ENCODE results near the gene UQCRQ. TPM values are rescaled to one million over a fixed set of nuclear protein-coding genes. Genes with fewer than 3 reads are reported as not detected.

UQCRQ gene
- total RNA-seq, 2 donors from 2014 or later, result 55.3 to 84.4 TPM

DNA sequence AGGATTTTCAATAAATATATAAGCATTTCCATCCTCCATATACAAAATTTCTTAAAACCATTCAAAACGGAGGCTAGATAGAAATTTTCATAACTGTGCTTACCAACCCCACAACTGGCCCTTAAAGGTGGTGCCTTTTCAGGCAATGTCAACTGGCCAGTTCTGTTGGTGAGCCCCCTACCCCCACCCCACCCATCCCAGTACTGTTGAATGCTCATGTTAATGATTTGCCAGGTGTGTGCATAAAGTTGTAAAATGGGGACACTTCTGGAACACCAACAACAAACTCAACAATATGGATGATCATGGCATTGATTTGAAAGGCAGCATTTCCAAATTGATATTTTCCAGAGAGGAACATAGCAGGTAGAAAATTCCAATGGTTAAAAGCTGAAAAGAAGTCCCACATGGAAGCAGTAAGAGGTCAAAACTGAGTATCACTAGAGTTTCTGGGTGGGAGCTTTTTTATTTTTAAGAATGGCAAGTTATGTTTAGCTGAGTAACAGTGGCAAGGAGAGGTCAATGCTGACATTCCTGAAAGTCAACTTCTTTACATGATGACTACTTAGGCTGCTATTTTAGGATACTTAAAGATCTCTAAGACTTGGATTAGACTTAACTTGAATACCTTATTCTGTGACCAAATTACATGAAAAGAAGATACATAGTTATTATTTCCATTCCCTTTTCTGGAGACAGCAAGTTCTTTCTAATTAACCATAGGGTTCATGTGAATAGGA is 9.7 kb downstream of the UQCRQ start:
- no peak for TF ChIP-seq POLR2A (IDR thresholded peaks at IDR 0.05)
- TF ChIP-seq, protein P1, sequence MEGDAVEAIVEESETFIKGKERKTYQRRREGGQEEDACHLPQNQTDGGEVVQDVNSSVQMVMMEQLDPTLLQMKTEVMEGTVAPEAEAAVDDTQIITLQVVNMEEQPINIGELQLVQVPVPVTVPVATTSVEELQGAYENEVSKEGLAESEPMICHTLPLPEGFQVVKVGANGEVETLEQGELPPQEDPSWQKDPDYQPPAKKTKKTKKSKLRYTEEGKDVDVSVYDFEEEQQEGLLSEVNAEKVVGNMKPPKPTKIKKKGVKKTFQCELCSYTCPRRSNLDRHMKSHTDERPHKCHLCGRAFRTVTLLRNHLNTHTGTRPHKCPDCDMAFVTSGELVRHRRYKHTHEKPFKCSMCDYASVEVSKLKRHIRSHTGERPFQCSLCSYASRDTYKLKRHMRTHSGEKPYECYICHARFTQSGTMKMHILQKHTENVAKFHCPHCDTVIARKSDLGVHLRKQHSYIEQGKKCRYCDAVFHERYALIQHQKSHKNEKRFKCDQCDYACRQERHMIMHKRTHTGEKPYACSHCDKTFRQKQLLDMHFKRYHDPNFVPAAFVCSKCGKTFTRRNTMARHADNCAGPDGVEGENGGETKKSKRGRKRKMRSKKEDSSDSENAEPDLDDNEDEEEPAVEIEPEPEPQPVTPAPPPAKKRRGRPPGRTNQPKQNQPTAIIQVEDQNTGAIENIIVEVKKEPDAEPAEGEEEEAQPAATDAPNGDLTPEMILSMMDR (IDR thresholded peaks at IDR 0.05), result no peak
- Histone ChIP-seq H3K27ac (peak overlapping the region in 1 of 4 donors; percentile 3), H3K9me3 (no peaks in the 10 kb centered on the region), H3K27me3 (no peaks in the 10 kb centered on the region), H3K36me3 (replicated peaks in 1 of 2; ENCODE audit: insufficient read depth in 1 of 2, low read depth in 2 of 2) (peaks cover 0 to 9% of the 10 kb centered on the region in 2 donors), H3K4me3 (no peak overlapping the region), H3K4me1 (peaks cover 39% of the 10 kb centered on the region)
- ATAC-seq (no peak), DNase-seq (no peak)
- WGBS, 2 donors, result 83 to 92% methylated on average over 1 of the region's 1 CpG
- intact Hi-C loops (cut with DNase I), result no loop called here

DNA sequence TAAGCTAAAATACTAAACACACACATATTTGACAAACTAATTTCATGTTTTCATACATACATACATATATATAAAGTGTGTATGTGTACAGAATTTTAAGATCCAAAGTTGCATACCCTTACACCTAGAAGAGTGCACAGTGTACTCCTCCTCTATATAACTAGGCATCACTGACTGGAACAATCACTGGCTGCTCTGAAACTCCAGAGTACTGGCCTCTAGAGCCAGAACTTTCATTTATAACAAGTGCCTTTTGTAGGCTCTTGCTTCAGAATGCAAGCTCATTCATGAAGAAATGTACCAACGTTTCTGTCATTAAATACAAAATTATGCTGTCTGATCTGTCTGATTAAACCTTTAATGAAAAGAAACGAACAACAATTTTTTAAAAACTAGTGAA is 11.0 kb downstream of the UQCRQ start:
- peaks cover 0 to 14% of the 10 kb centered on the region in 2 donors for H3K36me3 ChIP-seq (replicated peaks in 1 of 2; ENCODE audit: insufficient read depth in 1 of 2, low read depth in 2 of 2)
- intact Hi-C loops (cut with DNase I), result no loop called here
- no peak for DNase-seq
- H3K9me3 ChIP-seq, result no peaks in the 10 kb centered on the region
- no peak overlapping the region for H3K4me3 ChIP-seq
- WGBS, 2 donors, result 49 to 63% methylated on average over 2 of the region's 2 CpGs
- H3K27ac ChIP-seq, result peak overlapping the region in 1 of 4 donors; percentile 28
- H3K27me3 ChIP-seq, result no peaks in the 10 kb centered on the region
- ATAC-seq, result no peak
- peaks cover 26% of the 10 kb centered on the region for H3K4me1 ChIP-seq
- TF ChIP-seq, protein P1 (IDR thresholded peaks at IDR 0.05), result no peak
- TF ChIP-seq POLR2A (IDR thresholded peaks at IDR 0.05), result no peak

DNA sequence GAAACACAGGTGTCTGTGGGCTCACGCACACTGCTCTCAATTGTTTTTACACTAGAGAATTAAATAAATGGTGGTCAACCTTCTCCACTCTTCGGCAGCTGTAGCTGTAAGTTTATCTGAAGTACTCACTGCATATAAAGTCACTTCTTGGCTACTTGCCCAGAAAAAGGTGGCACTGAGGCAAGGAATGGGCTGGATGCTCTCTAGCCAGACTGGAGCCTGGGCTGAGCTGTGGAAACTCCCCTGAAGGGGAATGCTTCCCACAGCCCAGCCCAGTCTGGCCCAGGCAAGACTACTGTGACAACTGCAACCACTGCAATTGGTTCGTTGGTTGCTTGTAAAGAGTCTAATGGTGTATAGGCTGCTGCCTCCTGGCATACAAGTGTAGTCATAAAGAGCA is 11.5 kb downstream of the UQCRQ start:
- no peak overlapping the region for H3K4me3 ChIP-seq
- intact Hi-C loops (cut with DNase I), result no loop called here
- H3K4me1 ChIP-seq, result peaks cover 23% of the 10 kb centered on the region
- peak overlapping the region in 1 of 4 donors; percentile 28 for H3K27ac ChIP-seq
- H3K36me3 ChIP-seq (replicated peaks in 1 of 2; ENCODE audit: insufficient read depth in 1 of 2, low read depth in 2 of 2), result peaks cover 0 to 14% of the 10 kb centered on the region in 2 donors
- ATAC-seq (no peak), DNase-seq (peak in 2 of 4 donors; percentile 9 to 19)
- TF ChIP-seq POLR2A (IDR thresholded peaks at IDR 0.05), result no peak
- TF ChIP-seq, protein P1 (IDR thresholded peaks at IDR 0.05), result no peak
- 60 to 65% methylated on average over 3 of the region's 3 CpGs for WGBS, 2 donors
- H3K27me3 ChIP-seq, result no peaks in the 10 kb centered on the region
- no peaks in the 10 kb centered on the region for H3K9me3 ChIP-seq

DNA sequence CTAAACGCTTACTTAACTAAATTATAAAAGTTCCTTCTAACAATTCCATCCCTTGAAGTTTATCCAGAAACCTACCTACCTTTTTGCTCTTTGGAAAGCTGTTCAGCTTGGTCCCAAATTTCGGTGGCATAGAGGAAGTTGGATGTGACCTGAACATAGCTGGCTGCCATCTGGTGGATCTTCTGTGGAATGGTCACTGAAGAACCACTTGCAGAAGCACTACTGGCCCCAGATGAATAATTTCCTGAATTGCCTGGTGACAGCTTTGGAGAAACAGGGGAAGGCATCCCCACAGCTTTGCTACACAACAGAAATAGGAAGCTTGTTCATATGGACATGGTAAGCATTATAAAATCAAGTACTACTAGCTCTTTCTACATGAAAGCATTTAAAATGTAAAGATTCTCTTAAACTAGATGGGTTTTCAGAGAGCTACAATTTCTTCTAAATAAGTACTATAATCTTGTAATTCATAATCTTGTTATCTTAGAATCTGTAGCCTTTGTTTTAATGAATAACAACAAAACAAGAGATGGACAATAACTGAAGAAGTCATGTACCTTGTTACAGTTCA is 16.9 kb downstream of the UQCRQ start:
- intact Hi-C loops (cut with DNase I), result no loop called here
- TF ChIP-seq POLR2A (IDR thresholded peaks at IDR 0.05), result no peak
- TF ChIP-seq, protein P1 (IDR thresholded peaks at IDR 0.05), result peak; percentile 19 to 80 (median 73)
- peaks cover 6% of the 10 kb centered on the region for H3K4me1 ChIP-seq
- H3K9me3 ChIP-seq, result no peaks in the 10 kb centered on the region
- H3K27me3 ChIP-seq, result no peaks in the 10 kb centered on the region
- DNase-seq (peak; percentile 57 to 80 (median 70)), ATAC-seq (peak; percentile 97)
- 14 to 15% methylated on average over 2 of the region's 2 CpGs for WGBS, 2 donors
- H3K36me3 ChIP-seq (replicated peaks in 1 of 2; ENCODE audit: insufficient read depth in 1 of 2, low read depth in 2 of 2), result peaks cover 0 to 40% of the 10 kb centered on the region in 2 donors
- H3K4me3 ChIP-seq, result no peak overlapping the region
- H3K27ac ChIP-seq, result peak overlapping the region in 1 of 4 donors; percentile 41
